Measurements from ENCODE around the gene COL9A3. TPM values are rescaled to one million over a fixed set of nuclear protein-coding genes. Genes with fewer than 3 reads are reported as not detected.

COL9A3 gene
- total RNA-seq, 2 experiments from 2014 or later: not detected

DNA sequence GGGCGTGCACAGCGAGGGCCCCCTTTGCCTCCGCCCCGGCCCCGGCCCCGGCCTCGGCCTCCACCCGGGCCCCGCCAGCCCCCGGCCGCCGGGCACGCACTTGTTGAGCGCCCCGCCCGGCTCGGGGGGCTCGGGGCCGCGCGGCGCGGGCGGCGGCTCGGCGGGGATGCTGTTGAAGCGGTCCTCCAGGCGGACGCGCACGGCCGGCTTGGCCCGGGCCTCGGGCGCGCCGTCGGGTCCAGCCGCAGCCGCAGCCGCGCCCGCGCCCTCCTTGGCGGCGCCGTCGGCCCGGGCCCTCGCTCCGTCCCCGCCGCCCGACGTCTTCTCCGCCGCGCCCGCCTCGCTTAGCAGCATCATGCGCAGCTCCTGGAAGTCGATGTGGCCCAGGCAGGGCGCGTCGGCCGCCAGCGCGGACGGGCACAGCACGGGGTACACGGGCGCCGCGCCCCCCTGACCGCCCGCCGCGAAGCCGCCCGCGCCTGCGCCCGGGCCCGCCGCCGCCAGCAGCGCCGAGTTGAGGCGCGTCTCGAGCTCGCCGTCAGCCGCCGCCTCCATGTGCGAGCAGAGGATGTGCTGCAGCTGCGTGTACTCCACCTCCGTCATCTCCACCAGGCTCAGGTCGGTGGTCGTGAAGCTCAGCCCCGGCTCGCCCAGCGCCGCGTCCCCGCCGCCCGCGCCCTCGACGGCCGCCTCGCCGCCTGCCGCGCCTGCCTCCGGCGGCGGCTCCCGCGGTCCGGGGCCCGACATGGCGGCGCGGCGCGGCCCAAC lies 44.3 kb downstream of the COL9A3 start:
- peak; percentile 49 for DNase-seq
- intact Hi-C loops (cut with micrococcal nuclease): no loop called here
- Mint-ChIP-seq H3K4me3 (peak overlapping the region; percentile 47), H3K27me3 (no peaks in the 10 kb centered on the region), H3K27ac (no peak overlapping the region), H3K9me3 (no peaks in the 10 kb centered on the region), H3K4me1 (ENCODE audit: low read depth) (peaks cover 19% of the 10 kb centered on the region), H3K36me3 (ENCODE audit: low read depth) (peaks cover 8% of the 10 kb centered on the region)
- ChIA-PET CTCF (interaction anchor here (0.9 to 1.1 kb wide), 3 partner anchors 11 to 148 kb away, joined by 3 to 4 read pairs (median 3); partner anchors contain the start of gene MRGBP), POLR2A (interaction anchor here (0.8 to 1.0 kb wide), 3 partner anchors 59 to 131 kb away, joined by 3 read pairs; no protein-coding TSS in a partner anchor)
- no peak for TF ChIP-seq CTCF (IDR thresholded peaks at IDR 0.05)
- ATAC-seq: peak; percentile 27

DNA sequence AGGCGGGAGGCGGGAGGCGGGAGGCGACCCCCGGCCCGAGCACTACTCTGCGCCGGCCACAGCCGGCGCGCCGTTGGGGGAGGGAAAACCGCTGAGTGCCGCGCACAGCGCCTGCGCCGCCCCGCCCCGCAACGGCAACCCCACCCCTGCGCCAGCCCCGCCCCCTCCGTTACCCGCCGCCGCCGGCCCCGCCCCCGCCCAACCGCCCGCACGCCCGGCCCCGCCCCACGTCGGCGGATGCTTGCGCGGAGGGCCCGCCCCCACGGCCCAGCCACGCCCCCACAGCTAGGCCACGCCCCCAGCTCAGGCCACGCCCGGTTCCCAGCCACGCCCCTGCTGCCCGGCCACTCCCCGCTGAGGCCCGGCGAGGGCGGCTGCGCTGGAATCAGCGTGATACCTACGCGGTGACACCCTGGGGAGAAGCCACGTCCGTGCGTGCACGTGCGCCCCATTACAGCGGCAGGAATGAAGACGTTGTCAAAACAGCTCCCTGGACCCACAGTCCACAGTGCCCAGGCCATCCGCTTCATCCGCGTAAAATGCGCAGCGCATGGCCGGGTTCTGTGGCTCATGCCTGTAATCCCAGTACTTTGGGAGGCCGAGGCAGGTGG lies 45.0 kb downstream of the COL9A3 start, which contains the start of gene TCFL5:
TSS of gene TCFL5 (minus strand) at position 97 of the 611 bp plus-strand sequence. CDS start 152 bp downstream, outside the sequence.
- TF ChIP-seq CTCF (IDR thresholded peaks at IDR 0.05): no peak
- no peaks in the 10 kb centered on the region for H3K9me3 Mint-ChIP-seq
- H3K4me3 Mint-ChIP-seq: peak within 1 kb of the TSS; percentile 69
- DNase-seq (peak; percentile 90), ATAC-seq (peak; percentile 94)
- no peak within 1 kb of the TSS for H3K27ac Mint-ChIP-seq
- H3K36me3 Mint-ChIP-seq (ENCODE audit: low read depth): peaks cover 6% of the 10 kb centered on the region
- intact Hi-C loops (cut with micrococcal nuclease): no loop called here
- ChIA-PET CTCF (interaction anchor here (0.9 to 1.1 kb wide), 4 partner anchors 11 to 147 kb away, joined by 3 to 4 read pairs (median 3); partner anchors contain the start of gene MRGBP), POLR2A (interaction anchor here (1.0 to 1.2 kb wide), 2 partner anchors 59 to 164 kb away, joined by 3 read pairs; no protein-coding TSS in a partner anchor)
- H3K27me3 Mint-ChIP-seq: no peaks in the 10 kb centered on the region
- peaks cover 19% of the 10 kb centered on the region for H3K4me1 Mint-ChIP-seq (ENCODE audit: low read depth)

- H3K36me3 Mint-ChIP-seq (ENCODE audit: low read depth): no peaks in the 10 kb centered on the region
- CTCF ChIA-PET: interaction anchor here (1.6 kb wide), 1 partner anchor 35 kb away, joined by 3 read pairs; no protein-coding TSS in a partner anchor
- no peak overlapping the region for H3K27ac Mint-ChIP-seq
Measured at GRCh38 chr20:62864207-62864606, 47.4 kb downstream of the COL9A3 start.

GRCh38 chr20:62872184-62872847 lies 55.5 kb downstream of the COL9A3 start:
- Mint-ChIP-seq H3K9me3 (no peaks in the 10 kb centered on the region), H3K27me3 (no peaks in the 10 kb centered on the region), H3K4me1 (ENCODE audit: low read depth) (peaks cover 16% of the 10 kb centered on the region), H3K27ac (no peak overlapping the region), H3K4me3 (no peak overlapping the region), H3K36me3 (ENCODE audit: low read depth) (no peaks in the 10 kb centered on the region)
- POLR2A ChIA-PET: no interaction called here
- DNase-seq: no peak
- intact Hi-C loops (cut with micrococcal nuclease): no loop called here
- ATAC-seq: no peak
- CTCF ChIA-PET: interaction anchor here (1.0 to 2.3 kb wide), 6 partner anchors 11 to 137 kb away, joined by 3 to 9 read pairs (median 4); partner anchors contain the start of gene TCFL5
- no peak for TF ChIP-seq CTCF (IDR thresholded peaks at IDR 0.05)

More at GRCh38 chr20:62864207-62864606, 47.4 kb downstream of the COL9A3 start:
- H3K27me3 Mint-ChIP-seq: no peaks in the 10 kb centered on the region
- intact Hi-C loops (cut with micrococcal nuclease): no loop called here
- no peak for ATAC-seq
- H3K9me3 Mint-ChIP-seq: no peaks in the 10 kb centered on the region
- DNase-seq: no peak
- no peak overlapping the region for H3K4me3 Mint-ChIP-seq
- no peak for TF ChIP-seq CTCF (IDR thresholded peaks at IDR 0.05)
- POLR2A ChIA-PET: no interaction called here
- peaks cover 16% of the 10 kb centered on the region for H3K4me1 Mint-ChIP-seq (ENCODE audit: low read depth)

Data from activated CD8-positive, alpha-beta T cell treated with anti-CD3 and anti-CD28 coated beads for 36 hours (primary cell).